Uterus (tissue), 4 donors: ENCODE data around the gene RIMS1. TPM values are rescaled to one million over a fixed set of nuclear protein-coding genes. Genes with fewer than 3 reads are reported as not detected.

ENCODE experiments used
- DNase-seq, 2 donors: peaks; one replicate each; pipeline ENCODE4 v3.0.0-alpha.2; 2019 to 2020
- H3K27ac ChIP-seq, 2 donors: fragments of 200-600 bp; sonication (generic); 1 replicate in 1 of 2; 2 replicates in 1 of 2; pipeline ENCODE4 v1.5.1; 2016 to 2018
- H3K27me3 ChIP-seq, 2 donors: fragments of 200-600 bp; sonication (generic); one replicate each; pipeline ENCODE4 v1.5.1; 2018 to 2019; ENCODE audit warnings: control low read depth in 1 of 2
- H3K36me3 ChIP-seq, 2 donors: fragments of 200-600 bp; sonication (generic); one replicate each; pipeline ENCODE4 v1.5.1; 2019; ENCODE audit warnings: control low read depth in 1 of 2
- H3K4me1 ChIP-seq, 2 donors: fragments of 200-600 bp; sonication (generic); one replicate each; pipeline ENCODE4 v1.5.1; 2018 to 2019; ENCODE audit warnings: control low read depth in 1 of 2
- H3K4me3 ChIP-seq, 2 donors: fragments of 200-600 bp; sonication (generic); 1 replicate in 1 of 2; 2 replicates in 1 of 2; pipeline ENCODE4 v1.5.1; 2018 to 2019; ENCODE audit warnings: mild to moderate bottlenecking in 1 of 2
- H3K9me3 ChIP-seq, 2 donors: fragments of 200-600 bp; sonication (generic); one replicate each; pipeline ENCODE4 v1.5.1; 2019; ENCODE audit warnings: control low read depth in 1 of 2
- CTCF ChIP-seq, 4 experiments: fragments of 200-600 bp in 2 of 4; fragments of 450-650 bp in 2 of 4; sonication (generic) in 2 of 4; IDR thresholded peaks; one replicate each; pipeline ENCODE4 v1.5.1; 2016 to 2019; ENCODE audit warnings: antibody characterized with exemption in 4 of 4, mild to moderate bottlenecking in 2 of 4, moderate library complexity in 1 of 4
- POLR2A ChIP-seq, 2 donors: fragments of 450-650 bp; IDR thresholded peaks; one replicate each; pipeline ENCODE4 v1.6.1; 2016; ENCODE audit warnings: antibody characterized with exemption in 2 of 2, mild to moderate bottlenecking in 1 of 2, moderate library complexity in 1 of 2
- intact Hi-C: fragments of 100-400 bp; cut with DNase I; formaldehyde crosslinking; loops from one replicate; pipeline ENCODE4 v1.15.1; 2023; ENCODE audit warnings: low total_unique reads
- total RNA-seq, 4 donors: library from RNA; depleted of rRNA in 3 of 4; stranded (reverse); fragments of >200 nt in 3 of 4; gene quantifications; one replicate each; pipeline versions ENCODE4 v1.1.0 to v1.2.4, GENCODE V29; 2014 to 2023
- donor health status: DM: yes; HTN: yes; CAD: no.

The RIMS1 gene
- total RNA-seq, 4 donors from 2014 or later, result 0.88 to 24.9 TPM; not detected in 2

GRCh38 chr6:72271531-72271930, 385.2 kb downstream of the RIMS1 start:
- TF ChIP-seq POLR2A (IDR thresholded peaks at IDR 0.05), result no peak
- no peak for TF ChIP-seq CTCF (IDR thresholded peaks at IDR 0.05)

GRCh38 chr6:72272958-72273357, 386.6 kb downstream of the RIMS1 start:
- no peaks in the 10 kb centered on the region for H3K36me3 ChIP-seq
- intact Hi-C loops, result no loop called here
- H3K4me1 ChIP-seq, result no peaks in the 10 kb centered on the region
- H3K27me3 ChIP-seq, result no peaks in the 10 kb centered on the region
- no peak overlapping the region for H3K4me3 ChIP-seq
- DNase-seq, result no peak
- TF ChIP-seq CTCF (IDR thresholded peaks at IDR 0.05), result no peak
- TF ChIP-seq POLR2A (IDR thresholded peaks at IDR 0.05), result no peak
- H3K9me3 ChIP-seq, result no peaks in the 10 kb centered on the region
- H3K27ac ChIP-seq, result no peak overlapping the region

More at GRCh38 chr6:72271531-72271930, 385.2 kb downstream of the RIMS1 start:
- Histone ChIP-seq H3K4me1 (no peaks in the 10 kb centered on the region), H3K9me3 (no peaks in the 10 kb centered on the region), H3K27ac (no peak overlapping the region), H3K36me3 (no peaks in the 10 kb centered on the region), H3K27me3 (no peaks in the 10 kb centered on the region), H3K4me3 (no peak overlapping the region)
- intact Hi-C loops, result no loop called here
- no peak for DNase-seq

- Histone ChIP-seq H3K4me1 (no peaks in the 10 kb centered on the region), H3K4me3 (no peak overlapping the region), H3K27me3 (no peaks in the 10 kb centered on the region), H3K27ac (no peak overlapping the region), H3K9me3 (no peaks in the 10 kb centered on the region), H3K36me3 (no peaks in the 10 kb centered on the region)
- no peak for DNase-seq
- TF ChIP-seq POLR2A (IDR thresholded peaks at IDR 0.05), result no peak
- no peak for TF ChIP-seq CTCF (IDR thresholded peaks at IDR 0.05)
- intact Hi-C loops, result no loop called here
Observed at GRCh38 chr6:72275888-72276287, 389.5 kb downstream of the RIMS1 start.

- intact Hi-C loops, result no loop called here
- H3K4me3 ChIP-seq, result no peak overlapping the region
- H3K4me1 ChIP-seq, result no peaks in the 10 kb centered on the region
- no peak for DNase-seq
- H3K27ac ChIP-seq, result no peak overlapping the region
- peaks cover 0 to 3% of the 10 kb centered on the region in 2 donors for H3K27me3 ChIP-seq
- H3K9me3 ChIP-seq, result no peaks in the 10 kb centered on the region
- H3K36me3 ChIP-seq, result no peaks in the 10 kb centered on the region
- TF ChIP-seq CTCF (IDR thresholded peaks at IDR 0.05), result no peak
- TF ChIP-seq POLR2A (IDR thresholded peaks at IDR 0.05), result no peak
Observed at GRCh38 chr6:72282201-72282600, 395.9 kb downstream of the RIMS1 start.

GRCh38 chr6:72283571-72283970, 397.2 kb downstream of the RIMS1 start:
- H3K4me3 ChIP-seq, result no peak overlapping the region
- intact Hi-C loops, result no loop called here
- no peaks in the 10 kb centered on the region for H3K36me3 ChIP-seq
- peaks cover 0 to 3% of the 10 kb centered on the region in 2 donors for H3K27me3 ChIP-seq
- H3K9me3 ChIP-seq, result no peaks in the 10 kb centered on the region
- TF ChIP-seq POLR2A (IDR thresholded peaks at IDR 0.05), result no peak
- TF ChIP-seq CTCF (IDR thresholded peaks at IDR 0.05), result no peak
- H3K4me1 ChIP-seq, result no peaks in the 10 kb centered on the region
- no peak overlapping the region for H3K27ac ChIP-seq
- DNase-seq, result no peak
